Thyroid gland (tissue), 4 donors: ENCODE data around the gene KRTAP10-4. TPM values are rescaled to one million over a fixed set of nuclear protein-coding genes. Genes with fewer than 3 reads are reported as not detected.
"Not testable (repeated sequence)": the region's sequence is repeated elsewhere in the genome, so short reads cannot be mapped to it uniquely, and the experiment has no call there.

Experiments used
- DNase-seq, 2 donors: peaks; one replicate each; pipeline ENCODE4 v3.0.0-alpha.2; 2019
- H3K27ac ChIP-seq, 3 donors: fragments of 200-600 bp; sonication (generic); 1 replicate in 2 of 3; 2 replicates in 1 of 3; pipeline ENCODE4 v1.5.1; 2016 to 2019; ENCODE audit warnings: mild to moderate bottlenecking in 1 of 3, moderate library complexity in 1 of 3
- H3K27me3 ChIP-seq: fragments of 200-600 bp; sonication (generic); one replicate; pipeline ENCODE4 v1.5.1; 2019
- H3K36me3 ChIP-seq, 2 donors: fragments of 200-600 bp; sonication (generic); one replicate each; pipeline ENCODE4 v1.5.1; 2016 to 2019
- H3K4me1 ChIP-seq, 2 donors: fragments of 200-600 bp; sonication (generic); one replicate each; pipeline ENCODE4 v1.5.1; 2017 to 2019
- H3K4me3 ChIP-seq, 3 donors: fragments of 200-600 bp; sonication (generic); replicated peaks in 1 of 3; 1 replicate in 2 of 3; 2 replicates in 1 of 3; pipeline ENCODE4 v1.5.1; 2016; ENCODE audit warnings: mild to moderate bottlenecking in 1 of 3
- H3K9me3 ChIP-seq: fragments of 200-600 bp; sonication (generic); one replicate; pipeline ENCODE4 v1.5.1; 2017
- POLR2A ChIP-seq, 2 donors: fragments of 450-650 bp; IDR thresholded peaks; one replicate each; pipeline ENCODE4 v1.6.1; 2017; ENCODE audit warnings: antibody characterized with exemption in 2 of 2, mild to moderate bottlenecking in 2 of 2, moderate library complexity in 1 of 2
- WGBS, 2 donors: methylation state at CpG; one replicate each; pipeline ENCODE4 v1.1.5; 2017; 5-methylcytosine and 5-hydroxymethylcytosine counted together
- intact Hi-C: fragments of 100-400 bp; cut with DNase I; formaldehyde crosslinking; loops from one replicate; pipeline ENCODE4 v1.15.1; 2023
- total RNA-seq, 4 donors: library from RNA; depleted of rRNA; stranded (reverse); fragments of >200 nt; gene quantifications; one replicate each; pipeline ENCODE4 v1.2.3, GENCODE V29; 2016
- TF ChIP-seq, protein P1 (sequence below), 6 experiments: fragments of 200-600 bp in 3 of 6; fragments of 450-650 bp in 3 of 6; sonication (generic) in 3 of 6; IDR thresholded peaks; one replicate each; pipeline ENCODE4 v1.5.1; 2016 to 2019; ENCODE audit warnings: antibody characterized with exemption in 6 of 6, mild to moderate bottlenecking in 2 of 6, inconsistent platforms in 1 of 6, moderate library complexity in 1 of 6

KRTAP10-4 gene
- total RNA-seq, 4 donors from 2014 or later = not detected

DNA sequence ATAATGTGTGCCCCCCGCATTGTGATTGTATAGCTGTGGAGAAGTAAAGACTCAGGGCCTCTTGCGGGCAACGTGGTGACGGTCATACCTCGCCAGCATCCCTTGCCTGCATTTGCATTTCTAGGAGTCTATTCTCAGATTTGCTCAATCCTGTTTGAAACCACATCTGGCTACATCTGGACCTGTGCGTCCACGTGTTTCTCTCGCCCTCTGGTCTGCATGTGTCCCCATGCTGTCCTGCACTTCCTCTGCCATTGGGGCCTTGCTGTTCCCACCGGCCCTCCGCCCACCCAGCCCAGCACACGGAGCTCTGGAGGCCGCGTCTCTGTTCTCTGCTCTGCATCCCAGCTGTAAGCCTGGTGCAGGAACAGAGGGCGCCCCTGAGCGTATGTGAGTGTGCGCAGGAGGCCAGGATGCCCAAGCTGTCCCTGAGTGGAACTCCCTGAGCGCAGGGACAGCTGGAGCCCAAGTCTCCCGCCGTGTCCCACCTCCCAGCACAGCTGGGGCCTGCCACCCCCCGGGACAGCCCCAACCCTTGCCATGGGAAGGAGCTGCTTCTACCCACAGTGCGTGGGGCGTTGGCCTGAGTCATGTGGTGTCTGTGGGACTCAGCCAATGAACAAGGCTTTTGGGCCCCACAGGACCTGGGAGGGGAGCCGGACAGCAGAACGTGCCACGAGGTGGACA is 23.9 kb upstream of the KRTAP10-4 start:
- no peaks in the 10 kb centered on the region for H3K9me3 ChIP-seq
- TF ChIP-seq, protein P1, sequence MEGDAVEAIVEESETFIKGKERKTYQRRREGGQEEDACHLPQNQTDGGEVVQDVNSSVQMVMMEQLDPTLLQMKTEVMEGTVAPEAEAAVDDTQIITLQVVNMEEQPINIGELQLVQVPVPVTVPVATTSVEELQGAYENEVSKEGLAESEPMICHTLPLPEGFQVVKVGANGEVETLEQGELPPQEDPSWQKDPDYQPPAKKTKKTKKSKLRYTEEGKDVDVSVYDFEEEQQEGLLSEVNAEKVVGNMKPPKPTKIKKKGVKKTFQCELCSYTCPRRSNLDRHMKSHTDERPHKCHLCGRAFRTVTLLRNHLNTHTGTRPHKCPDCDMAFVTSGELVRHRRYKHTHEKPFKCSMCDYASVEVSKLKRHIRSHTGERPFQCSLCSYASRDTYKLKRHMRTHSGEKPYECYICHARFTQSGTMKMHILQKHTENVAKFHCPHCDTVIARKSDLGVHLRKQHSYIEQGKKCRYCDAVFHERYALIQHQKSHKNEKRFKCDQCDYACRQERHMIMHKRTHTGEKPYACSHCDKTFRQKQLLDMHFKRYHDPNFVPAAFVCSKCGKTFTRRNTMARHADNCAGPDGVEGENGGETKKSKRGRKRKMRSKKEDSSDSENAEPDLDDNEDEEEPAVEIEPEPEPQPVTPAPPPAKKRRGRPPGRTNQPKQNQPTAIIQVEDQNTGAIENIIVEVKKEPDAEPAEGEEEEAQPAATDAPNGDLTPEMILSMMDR (IDR thresholded peaks at IDR 0.05) = no peak
- TF ChIP-seq POLR2A (IDR thresholded peaks at IDR 0.05) = no peak
- intact Hi-C loops = no loop called here
- H3K27ac ChIP-seq = no peak overlapping the region
- H3K36me3 ChIP-seq = no peaks in the 10 kb centered on the region
- H3K4me1 ChIP-seq = no peaks in the 10 kb centered on the region
- 80 to 87% methylated on average over 14 to 24 of the region's 25 CpGs for WGBS, 2 donors
- H3K4me3 ChIP-seq = no peak overlapping the region
- DNase-seq = no peak
- H3K27me3 ChIP-seq = no peaks in the 10 kb centered on the region

DNA sequence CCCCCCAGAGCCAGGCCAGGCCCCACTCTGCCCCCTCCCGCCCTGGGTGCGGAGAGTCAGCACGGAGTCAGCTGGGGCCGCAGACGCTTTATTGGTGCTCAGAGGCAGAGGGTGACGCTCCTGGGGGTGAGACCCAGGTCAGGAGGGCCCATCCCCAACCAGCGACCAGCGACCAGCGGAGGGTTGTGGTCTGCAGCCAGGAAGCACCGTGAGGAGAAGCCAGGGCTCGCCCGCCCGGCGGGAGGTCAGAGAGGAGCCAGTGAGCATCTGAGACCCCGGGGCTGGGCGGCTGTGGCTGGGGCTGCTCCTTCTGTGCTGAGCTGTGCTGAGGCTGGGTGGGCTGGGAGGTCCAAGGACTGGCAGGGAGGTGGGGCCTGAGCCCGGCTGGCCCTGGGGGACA is 23.2 kb upstream of the KRTAP10-4 start:
- H3K27ac ChIP-seq = not testable (repeated sequence)
- 30 to 77% methylated on average over 1 to 17 of the region's 17 CpGs for WGBS, 2 donors

DNA sequence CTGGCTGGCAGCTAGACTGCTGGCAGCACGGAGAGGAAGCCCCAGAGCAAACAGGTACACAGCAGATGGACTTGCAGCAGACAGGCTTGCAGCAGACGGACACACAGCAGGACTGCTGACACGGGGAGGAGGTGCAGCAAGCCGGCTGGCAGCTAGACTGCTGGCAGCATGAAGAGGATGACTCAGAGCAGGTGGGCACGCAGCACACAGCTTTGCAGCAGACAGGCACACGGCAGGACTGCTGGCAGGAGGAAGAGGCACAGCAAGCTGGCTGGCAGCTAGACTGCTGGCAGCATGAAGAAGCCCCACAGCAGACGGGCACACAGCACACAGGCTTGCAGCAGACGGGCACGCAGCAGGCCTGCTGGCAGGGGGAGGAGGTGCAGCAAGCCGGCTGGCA is 22.7 kb upstream of the KRTAP10-4 start:
- 57 to 85% methylated on average over 5 to 10 of the region's 10 CpGs for WGBS, 2 donors
- DNase-seq = no peak
- Histone ChIP-seq H3K4me3 (no peak overlapping the region), H3K36me3 (no peaks in the 10 kb centered on the region), H3K9me3 (no peaks in the 10 kb centered on the region), H3K4me1 (no peaks in the 10 kb centered on the region), H3K27ac (no peak overlapping the region), H3K27me3 (no peaks in the 10 kb centered on the region)
- TF ChIP-seq, protein P1 (IDR thresholded peaks at IDR 0.05) = no peak
- no peak for TF ChIP-seq POLR2A (IDR thresholded peaks at IDR 0.05)
- intact Hi-C loops = no loop called here

More for the DNA sequence above, 23.2 kb upstream of the KRTAP10-4 start:
- H3K4me1 ChIP-seq, H3K36me3 ChIP-seq, H3K4me3 ChIP-seq, H3K9me3 ChIP-seq, intact Hi-C loops, DNase-seq, H3K27me3 ChIP-seq: not testable (repeated sequence)

- Histone ChIP-seq H3K27me3 (no peaks in the 10 kb centered on the region), H3K9me3 (no peaks in the 10 kb centered on the region), H3K4me3 (no peak within 1 kb of the TSS), H3K36me3 (no peaks in the 10 kb centered on the region), H3K27ac (no peak within 1 kb of the TSS), H3K4me1 (no peaks in the 10 kb centered on the region)
- 54 to 66% methylated on average over 14 to 17 of the region's 17 CpGs for WGBS, 2 donors
- DNase-seq = no peak
- intact Hi-C loops = no loop called here
- TF ChIP-seq, protein P1 (IDR thresholded peaks at IDR 0.05) = no peak
- no peak for TF ChIP-seq POLR2A (IDR thresholded peaks at IDR 0.05)
Observed at GRCh38 chr21:44551340-44551961, 22.1 kb upstream of the KRTAP10-4 start, which contains the start of gene KRTAP10-2. Gene KRTAP10-2, minus strand, starts transcription at chr21:44551505. Its CDS starts 47 bp downstream, at chr21:44551458.

- Histone ChIP-seq H3K27ac (no peak overlapping the region), H3K4me3 (no peak overlapping the region), H3K36me3 (no peaks in the 10 kb centered on the region), H3K4me1 (no peaks in the 10 kb centered on the region), H3K9me3 (no peaks in the 10 kb centered on the region), H3K27me3 (no peaks in the 10 kb centered on the region)
- no peak for TF ChIP-seq POLR2A (IDR thresholded peaks at IDR 0.05)
- TF ChIP-seq, protein P1 (IDR thresholded peaks at IDR 0.05) = no peak
- 84% methylated on average over 5 of the region's 6 CpGs; no CpG with 5 or more reads in 1 of the 2 donors for WGBS, 2 donors
- intact Hi-C loops = no loop called here
- DNase-seq = no peak
Observed at GRCh38 chr21:44552136-44552535, 21.4 kb upstream of the KRTAP10-4 start.
